NCI-H2171 treated with DMSO at 0.1 percent for 48 hours (cell line): Measurements from ENCODE around the gene ASMTL.
"Not testable (repeated sequence)": the region's sequence is repeated elsewhere in the genome, so short reads cannot be mapped to it uniquely, and the experiment has no call there.

ENCODE experiments used
- DNase-seq: peaks from one replicate; lab custom pipeline; 2025; lab: John Stamatoyannopoulos, UW

The ASMTL gene

GRCh38 chrX:1387141-1387776, 65.5 kb downstream of the ASMTL start:
- DNase-seq, result no peak

GRCh38 chrX:1386338-1387127, 66.2 kb downstream of the ASMTL start:
- no peak for DNase-seq

DNA sequence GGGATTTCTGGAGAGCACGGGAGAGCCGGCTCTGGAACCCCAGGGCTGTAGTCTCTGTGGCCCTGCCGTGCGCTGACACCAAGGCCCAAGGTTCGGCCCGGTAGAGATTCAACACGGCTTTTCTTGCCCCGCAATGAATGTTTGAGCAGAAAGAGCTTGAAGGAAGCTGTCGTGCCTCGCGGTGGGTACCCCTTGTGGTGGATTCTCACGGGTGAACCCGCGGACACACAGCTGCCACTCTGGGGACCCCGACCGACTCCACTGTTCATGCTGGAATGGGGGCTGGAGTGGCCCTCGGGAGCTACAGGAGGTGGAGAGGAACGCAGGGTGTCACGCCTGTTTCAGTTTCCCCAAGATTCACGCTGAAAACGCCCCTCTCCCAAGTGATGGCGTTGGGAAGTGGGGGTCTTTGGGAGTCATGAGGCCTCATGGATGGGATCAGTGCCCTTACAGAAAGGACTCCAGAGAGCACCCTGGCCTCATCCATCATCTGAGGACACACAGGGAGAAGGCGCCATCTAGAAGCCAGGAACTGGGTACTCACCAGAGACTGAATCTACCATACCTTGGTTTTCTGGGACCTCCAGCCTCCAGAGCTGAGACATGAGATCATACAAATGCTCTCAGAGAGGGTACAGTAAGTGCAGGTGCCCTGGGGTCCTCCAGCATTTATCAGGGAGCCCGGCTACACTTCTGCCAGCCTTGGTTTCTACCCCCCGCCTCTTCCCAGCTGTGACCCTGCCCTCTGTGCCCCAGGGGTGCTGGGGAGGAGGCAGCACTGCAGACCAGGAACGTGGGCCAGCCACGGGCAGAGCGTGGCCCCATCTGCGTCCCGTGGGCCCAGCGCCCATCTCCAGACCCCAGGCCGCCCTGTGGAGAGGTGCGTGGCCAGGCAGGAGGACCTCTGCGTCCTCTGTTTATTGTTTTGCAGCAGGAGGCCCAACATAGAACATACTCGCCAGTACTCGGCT, 67.2 kb downstream of the ASMTL start:
- DNase-seq, result no peak

- no peak for DNase-seq
These were observed 68.0 kb downstream of the ASMTL start for GRCh38 chrX:1384658-1385252.

DNA sequence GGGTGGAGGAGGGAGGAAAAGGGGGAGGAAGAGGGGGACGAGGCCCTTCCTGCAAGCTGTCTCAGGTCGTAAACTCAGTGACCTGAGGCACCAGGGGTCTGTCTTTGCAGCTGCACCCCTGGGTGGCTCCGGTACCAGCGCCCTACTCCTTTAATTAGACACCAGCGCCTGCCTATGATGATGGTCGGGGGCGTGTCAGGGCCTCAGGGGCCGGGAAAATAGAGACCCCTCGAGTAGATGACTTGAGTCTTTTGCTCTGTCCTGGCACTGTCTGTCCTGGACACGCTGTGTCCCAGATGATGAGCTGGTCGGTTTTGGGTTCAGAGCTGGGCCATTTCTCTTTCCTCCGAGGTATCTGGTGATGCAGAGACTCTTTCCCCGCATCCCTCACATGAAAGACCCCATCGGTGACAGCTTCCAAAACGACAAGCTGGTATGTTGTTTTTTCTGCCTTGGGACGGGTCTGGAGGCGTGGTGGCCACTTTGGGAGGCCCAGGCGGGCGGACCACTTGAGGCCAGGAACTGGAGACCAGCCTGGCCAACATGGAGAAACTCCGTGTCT, 72.0 kb downstream of the ASMTL start:
- no peak for DNase-seq

- DNase-seq, result no peak
These were observed 74.4 kb downstream of the ASMTL start for GRCh38 chrX:1378306-1378759.

- no peak for DNase-seq
These were observed 84.4 kb downstream of the ASMTL start for GRCh38 chrX:1368385-1368698.

DNA sequence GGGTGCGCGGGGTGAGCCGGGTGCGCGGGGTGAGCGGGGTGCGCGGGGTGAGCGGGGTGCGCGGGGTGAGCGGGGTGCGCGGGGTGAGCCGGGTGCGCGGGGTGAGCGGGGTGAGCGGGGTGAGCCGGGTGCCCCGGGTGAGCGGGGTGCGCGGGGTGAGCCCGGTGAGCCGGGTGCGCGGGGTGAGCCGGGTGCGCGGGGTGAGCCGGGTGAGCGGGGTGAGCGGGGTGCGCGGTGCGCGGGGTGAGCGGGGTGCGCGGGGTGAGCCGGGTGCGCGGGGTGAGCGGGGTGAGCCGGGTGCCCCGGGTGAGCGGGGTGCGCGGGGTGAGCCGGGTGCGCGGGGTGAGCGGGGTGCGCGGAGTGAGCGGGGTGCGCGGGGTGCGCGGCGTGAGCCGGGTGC, 86.3 kb downstream of the ASMTL start:
- not testable (repeated sequence) for DNase-seq

DNA sequence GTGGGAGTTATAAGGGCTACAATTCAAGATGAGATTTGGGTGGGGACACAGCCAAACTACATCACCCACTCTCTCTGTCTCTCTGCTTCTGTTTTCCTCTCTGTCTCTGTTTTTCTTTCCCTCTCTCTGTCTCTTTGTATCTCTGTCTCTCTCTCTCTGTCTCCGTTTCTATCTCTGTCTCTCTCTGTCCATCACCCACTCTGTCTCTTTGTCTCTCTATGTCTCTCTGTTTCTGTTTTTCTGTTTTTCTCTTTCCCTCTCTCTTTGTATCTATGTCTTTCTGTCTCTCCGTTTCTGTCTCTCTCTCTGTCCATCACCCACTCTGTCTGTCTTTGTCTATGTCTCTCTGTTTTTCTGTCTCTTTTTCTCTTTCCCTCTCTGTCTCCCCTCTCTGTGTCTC, 90.8 kb downstream of the ASMTL start:
- DNase-seq, result no peak

DNA sequence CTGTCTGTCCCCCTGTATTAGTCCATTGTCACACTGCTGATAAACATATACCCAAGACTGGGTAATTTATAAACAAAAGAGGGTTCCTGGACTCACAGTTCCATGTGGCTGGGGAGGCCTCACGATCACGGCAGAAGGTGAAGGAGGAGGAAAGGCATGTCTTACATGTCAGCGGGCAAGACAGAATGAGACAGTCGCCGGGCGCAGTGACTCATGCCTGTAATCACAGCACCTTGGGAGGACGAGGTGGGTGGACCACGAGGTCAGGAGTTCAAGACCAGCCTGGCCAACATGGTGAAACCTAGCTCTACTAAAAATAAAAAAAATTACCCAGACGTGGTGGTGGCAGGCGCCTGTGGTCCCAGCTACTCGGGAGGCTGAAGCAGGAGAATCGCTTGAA, 91.4 kb downstream of the ASMTL start:
- DNase-seq, result no peak

GRCh38 chrX:1360171-1360570, 92.5 kb downstream of the ASMTL start:
- no peak for DNase-seq

DNA sequence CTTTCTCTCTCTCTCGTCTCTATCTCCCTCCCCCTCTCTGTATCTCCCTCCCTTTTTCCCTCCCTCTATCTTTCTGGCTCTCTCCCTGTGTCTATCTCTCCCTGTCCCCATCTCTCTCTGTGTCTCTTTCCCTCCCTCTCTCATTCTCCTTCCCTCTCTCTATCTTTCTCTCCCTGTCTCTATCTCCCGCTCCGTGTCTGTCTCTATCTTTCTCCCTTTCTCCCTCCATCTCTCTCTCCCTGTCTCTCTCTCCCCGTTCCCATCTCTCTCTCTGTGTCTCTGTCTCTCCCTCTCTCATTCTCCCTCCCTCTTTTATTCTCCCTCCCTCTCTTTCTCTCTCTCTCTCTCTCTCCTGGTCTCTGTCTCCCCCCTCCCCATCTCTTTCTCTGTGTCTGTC, 93.2 kb downstream of the ASMTL start:
- no peak for DNase-seq

- no peak for DNase-seq
These were observed 93.8 kb downstream of the ASMTL start for GRCh38 chrX:1358793-1359476.

GRCh38 chrX:1357993-1358392, 94.7 kb downstream of the ASMTL start:
- DNase-seq, result no peak

GRCh38 chrX:1355131-1356046, 97.3 kb downstream of the ASMTL start:
- no peak for DNase-seq

DNA sequence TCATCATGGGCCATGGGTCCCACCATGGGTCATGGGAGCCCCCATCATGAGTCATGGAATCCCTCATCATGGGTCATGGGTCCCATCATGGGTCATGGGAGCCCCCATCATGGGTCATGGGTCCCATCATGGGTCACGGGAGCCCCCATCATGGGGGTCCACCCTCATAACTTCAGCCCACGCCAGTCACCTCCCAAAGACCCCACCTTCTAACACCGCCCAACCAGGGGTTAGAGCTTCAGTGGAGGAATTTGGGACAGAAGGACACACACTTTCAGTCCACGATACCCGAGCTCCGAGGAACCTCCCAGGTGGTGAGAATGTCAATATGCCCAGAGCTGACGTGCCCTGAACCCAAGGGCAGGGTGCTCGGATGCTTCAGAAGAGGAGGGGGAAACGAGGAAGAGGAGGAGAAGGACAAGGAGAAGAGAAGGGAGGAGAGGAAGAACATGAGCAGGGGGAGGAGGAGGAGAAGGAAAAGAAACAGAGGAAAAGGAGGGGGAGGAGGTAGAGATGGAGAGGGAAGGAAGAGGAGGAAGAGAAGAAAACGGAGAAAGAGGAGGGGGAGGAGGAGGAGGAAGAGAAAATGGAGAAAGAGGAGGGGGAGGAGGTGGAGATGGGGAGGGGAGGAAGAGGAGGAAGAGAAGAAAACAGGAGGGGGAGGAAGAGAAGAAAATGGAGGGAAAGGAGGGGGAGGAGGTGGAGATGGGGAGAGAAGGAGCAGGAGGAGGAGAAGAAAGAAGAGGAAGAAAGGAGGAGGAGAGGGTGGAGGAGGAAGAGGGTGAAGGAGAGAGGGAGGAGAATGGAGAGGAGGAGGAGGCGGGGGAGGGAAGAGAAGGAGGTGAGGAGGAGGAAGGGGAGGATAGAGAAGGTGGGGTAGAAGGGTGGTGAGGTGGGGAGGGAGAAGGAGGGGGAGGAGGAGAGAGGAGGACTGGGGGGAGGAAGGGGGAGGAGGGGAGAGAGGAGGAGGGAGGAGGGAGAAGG, 98.4 kb downstream of the ASMTL start:
- no peak for DNase-seq
